H1 (cell line): ENCODE data around the gene SLC16A2. TPM values are rescaled to one million over a fixed set of nuclear protein-coding genes. Genes with fewer than 3 reads are reported as not detected.

Experiments
- CTCF ChIA-PET: fragments of 300-600 bp; sonication (Branson Sonifier 250); formaldehyde crosslinking; loops from one replicate; lab custom pipeline; 2021; ENCODE audit not compliant: partially characterized antibody; lab: Charles Lee
- POLR2A ChIA-PET: fragments of 300-600 bp; sonication (Branson Sonifier 250); formaldehyde crosslinking; loops from one replicate; lab custom pipeline; 2021; ENCODE audit warnings: inconsistent platforms; ENCODE audit not compliant: partially characterized antibody; lab: Charles Lee
- DNase-seq, 2 experiments: peaks; one replicate each; pipeline versions ENCODE4 v3.0.0 to v3.0.0-alpha.2; 2010 to 2022; ENCODE audit warnings: low spot score in 2 of 2, low read depth in 1 of 2, mixed read lengths in 1 of 2
- FAIRE-seq: peaks from 2 replicates; lab custom pipeline; 2011; peaks lifted over from hg19 to GRCh38; lab: Jason Lieb, UNC
- H2AFZ ChIP-seq: 2 replicates; pipeline ENCODE4 v1.8.1; 2012; ENCODE audit warnings: low read length, inconsistent platforms
- H2AK5ac ChIP-seq: 2 replicates; pipeline ENCODE4 v1.6.1; 2013; ENCODE audit warnings: low read depth, low read length
- H2BK120ac ChIP-seq: replicated peaks from 2 replicates; pipeline ENCODE3; 2013; ENCODE audit warnings: low read depth, low read length, inconsistent platforms
- H2BK12ac ChIP-seq: 2 replicates; pipeline ENCODE4 v1.6.1; 2013; ENCODE audit warnings: low read depth, low read length
- H2BK15ac ChIP-seq: 2 replicates; pipeline ENCODE4 v1.6.1; 2013; ENCODE audit warnings: low read length
- H2BK20ac ChIP-seq: 2 replicates; pipeline ENCODE4 v1.6.1; 2013; ENCODE audit warnings: low read length
- H2BK5ac ChIP-seq: 2 replicates; pipeline ENCODE4 v1.6.1; 2013; ENCODE audit warnings: low read depth, low read length
- H3K14ac ChIP-seq: 2 replicates; pipeline ENCODE4 v1.6.1; 2013; ENCODE audit warnings: inconsistent platforms; ENCODE audit not compliant: insufficient read length
- H3K18ac ChIP-seq: 2 replicates; pipeline ENCODE4 v1.6.1; 2013; ENCODE audit warnings: low read length; ENCODE audit errors: extremely low read depth
- H3K23ac ChIP-seq: 2 replicates; pipeline ENCODE4 v1.6.1; 2013; ENCODE audit warnings: inconsistent platforms; ENCODE audit not compliant: insufficient read length
- H3K23me2 ChIP-seq: 2 replicates; pipeline ENCODE4 v1.6.1; 2013; ENCODE audit warnings: low read depth, low read length
- H3K27ac ChIP-seq: 2 replicates; pipeline ENCODE4 v1.6.1; 2011; ENCODE audit warnings: low read depth, low read length, inconsistent platforms
- H3K27me3 ChIP-seq, 4 experiments: replicated peaks in 1 of 4; 1 replicate in 1 of 4; 2 replicates in 3 of 4; pipeline versions ENCODE4 v1.6.1 to v1.8.1; 2011 to 2013; ENCODE audit warnings: low read length in 3 of 4, mild to moderate bottlenecking in 3 of 4, inconsistent platforms in 2 of 4, mixed read lengths in 2 of 4, moderate library complexity in 1 of 4; ENCODE audit not compliant: control insufficient read depth in 3 of 4, insufficient read depth in 3 of 4; ENCODE audit errors: extremely low read depth in 1 of 4
- H3K36me3 ChIP-seq, 4 experiments: 2 replicates each; pipeline versions ENCODE4 v1.6.1 to v1.8.1; 2011 to 2013; ENCODE audit warnings: mild to moderate bottlenecking in 4 of 4, low read length in 3 of 4, moderate library complexity in 2 of 4, control low read depth in 1 of 4, inconsistent platforms in 1 of 4; ENCODE audit not compliant: insufficient read depth in 4 of 4, control insufficient read depth in 2 of 4
- H3K4ac ChIP-seq: replicated peaks from 2 replicates; pipeline ENCODE3; 2013; ENCODE audit warnings: low read length, low read depth, mixed read lengths, inconsistent platforms; ENCODE audit not compliant: insufficient read length
- H3K4me1 ChIP-seq, 4 experiments: replicated peaks in 1 of 4; 1 replicate in 1 of 4; 2 replicates in 3 of 4; pipeline versions ENCODE4 v1.6.1 to v1.8.1; 2011 to 2013; ENCODE audit warnings: low read length in 3 of 4, inconsistent platforms in 2 of 4, mixed read lengths in 1 of 4; ENCODE audit not compliant: insufficient read depth in 4 of 4, control insufficient read depth in 3 of 4
- H3K4me2 ChIP-seq, 2 experiments: 2 replicates each; pipeline versions ENCODE4 v1.6.1 to v1.8.1; 2011 to 2013; ENCODE audit warnings: low read depth in 2 of 2, low read length in 2 of 2, control low read depth in 1 of 2, inconsistent platforms in 1 of 2, mild to moderate bottlenecking in 1 of 2; ENCODE audit not compliant: insufficient read depth in 1 of 2
- H3K4me3 ChIP-seq, 4 experiments: fragments of 200-600, 300-600 bp in 1 of 4; sonication (generic), shearing (Covaris generic), sonication (Bioruptor Twin) in 1 of 4; 2 replicates each; pipeline versions ENCODE4 v1.5.1 to v1.8.1; 2011 to 2016; ENCODE audit warnings: low read length in 4 of 4, low read depth in 3 of 4, control low read depth in 2 of 4, inconsistent platforms in 2 of 4, mild to moderate bottlenecking in 2 of 4, mixed read lengths in 1 of 4, moderate library complexity in 1 of 4; ENCODE audit not compliant: insufficient read depth in 2 of 4; ENCODE audit errors: extremely low read depth in 1 of 4
- H3K56ac ChIP-seq: replicated peaks from 2 replicates; pipeline ENCODE3; 2013; ENCODE audit warnings: low read depth, mild to moderate bottlenecking, mixed read lengths, low read length, inconsistent platforms; ENCODE audit not compliant: insufficient read length
- H3K79me1 ChIP-seq: 2 replicates; pipeline ENCODE4 v1.6.1; 2013; ENCODE audit warnings: low read depth, low read length, control low read depth
- H3K79me2 ChIP-seq, 2 experiments: 2 replicates each; pipeline versions ENCODE4 v1.6.1 to v1.8.1; 2012 to 2013; ENCODE audit warnings: low read length in 2 of 2, mild to moderate bottlenecking in 2 of 2, inconsistent platforms in 1 of 2; ENCODE audit not compliant: insufficient read depth in 2 of 2, control insufficient read depth in 1 of 2
- H3K9ac ChIP-seq, 4 experiments: replicated peaks in 1 of 4; 1 replicate in 1 of 4; 2 replicates in 3 of 4; pipeline versions ENCODE4 v1.6.1 to v1.8.1; 2011 to 2013; ENCODE audit warnings: low read depth in 3 of 4, low read length in 3 of 4, control low read depth in 2 of 4, mild to moderate bottlenecking in 2 of 4, moderate library complexity in 2 of 4, inconsistent platforms in 1 of 4; ENCODE audit errors: extremely low read depth in 1 of 4
- H3K9me3 ChIP-seq, 2 experiments: 2 replicates each; pipeline versions ENCODE4 v1.6.1 to v1.8.1; 2012 to 2013; ENCODE audit warnings: mild to moderate bottlenecking in 2 of 2, moderate library complexity in 2 of 2, control low read depth in 1 of 2, inconsistent platforms in 1 of 2, low read depth in 1 of 2, low read length in 1 of 2, mixed read lengths in 1 of 2; ENCODE audit not compliant: insufficient read depth in 2 of 2
- H4K20me1 ChIP-seq, 2 experiments: replicated peaks in 1 of 2; 2 replicates each; pipeline versions ENCODE3 to v1.8.1; 2011 to 2013; ENCODE audit warnings: inconsistent platforms in 2 of 2, low read length in 2 of 2, mild to moderate bottlenecking in 1 of 2; ENCODE audit not compliant: insufficient read depth in 2 of 2, control insufficient read depth in 1 of 2
- H4K5ac ChIP-seq: 2 replicates; pipeline ENCODE4 v1.6.1; 2013; ENCODE audit warnings: low read length, low read depth, mixed read lengths, inconsistent platforms; ENCODE audit not compliant: insufficient read length
- H4K8ac ChIP-seq: 2 replicates; pipeline ENCODE4 v1.8.0; 2013; ENCODE audit warnings: mild to moderate bottlenecking, moderate library complexity, low read length, inconsistent platforms; ENCODE audit not compliant: insufficient read depth; ENCODE audit errors: extremely low read depth
- H4K91ac ChIP-seq: replicated peaks from 2 replicates; pipeline ENCODE3; 2013; ENCODE audit warnings: low read length, mixed read lengths, inconsistent platforms; ENCODE audit not compliant: insufficient read length
- CREB1 ChIP-seq: IDR thresholded peaks from 2 replicates; pipeline ENCODE4 v1.6.1; 2012; ENCODE audit warnings: inconsistent platforms
- KDM1A ChIP-seq: fragments of 200-600, 300-600 bp; sonication (generic); IDR thresholded peaks from 2 replicates; pipeline ENCODE4 v1.7.1; 2016; ENCODE audit warnings: mild to moderate bottlenecking, low read length, borderline replicate concordance
- MAX ChIP-seq: IDR thresholded peaks from 2 replicates; pipeline ENCODE4 v1.6.1; 2012; ENCODE audit warnings: inconsistent platforms
- SP2 ChIP-seq: IDR thresholded peaks from 2 replicates; pipeline ENCODE4 v1.6.1; 2012; ENCODE audit warnings: mild to moderate bottlenecking, low read length, inconsistent platforms
- SUZ12 ChIP-seq: fragments of 200-600 bp; sonication (generic); IDR thresholded peaks from 2 replicates; pipeline ENCODE4 v1.6.1; 2012; ENCODE audit warnings: mild to moderate bottlenecking, inconsistent platforms, low read length, moderate library complexity, mixed read lengths
- TAF7 ChIP-seq: optimal IDR thresholded peaks from 2 replicates; pipeline ENCODE3; 2011; ENCODE audit warnings: low read depth, mild to moderate bottlenecking, inconsistent platforms, low read length, moderate library complexity, borderline replicate concordance
- TEAD4 ChIP-seq: IDR thresholded peaks from 2 replicates; pipeline ENCODE4 v1.6.1; 2012; ENCODE audit warnings: low read depth, low read length, inconsistent platforms, mixed read lengths
- WGBS, 2 experiments: shearing (Covaris generic) in 1 of 2; methylation state at CpG; one replicate each; pipeline versions ENCODE4 v1.1.6 to v1.1.7; 2013 to 2015; ENCODE audit warnings: low lambda C conversion rate in 2 of 2, mixed read lengths in 2 of 2, inconsistent platforms in 1 of 2, low coverage in 1 of 2, missing lambda C conversion rate in 1 of 2; ENCODE audit not compliant: insufficient replicate concordance in 2 of 2, insufficient coverage in 1 of 2, insufficient read length in 1 of 2; ENCODE audit errors: extremely low coverage in 1 of 2, missing lambda C conversion rate in 1 of 2; 5-methylcytosine and 5-hydroxymethylcytosine counted together
- polyA plus RNA-seq, 7 experiments: library from polyadenylated mRNA; depleted of rRNA in 3 of 7; stranded (reverse) in 5 of 7; unstranded in 2 of 7; fragments of >200 nt in 5 of 7; fragments of 200-250 nt in 2 of 7; gene quantifications; 1 replicate in 5 of 7; 2 replicates in 1 of 7; 4 replicates in 1 of 7; pipeline versions ENCODE4 v1.2.1 to v1.2.3, GENCODE V29; 2011 to 2013; ENCODE audit warnings: missing spikeins in 2 of 7, mixed read lengths in 2 of 7
- total RNA-seq: library from RNA; stranded (reverse); fragmentation: NEBNext Ultra II Directional; extraction: Animal tissue kit (Norgen Biotek cat#: 25700); gene quantifications from 2 replicates; pipeline ENCODE4 v1.2.1, GENCODE V29; 2021
- TF ChIP-seq, protein P1 (sequence below): IDR thresholded peaks from 2 replicates; pipeline ENCODE4 v1.6.1; 2011; ENCODE audit warnings: low read depth, mild to moderate bottlenecking, low read length; ENCODE audit not compliant: insufficient read depth

Gene SLC16A2
- total and polyA plus RNA-seq, 2 of the 8 experiments (the other 6 are each of a cell fraction or from before 2014, with no cell fraction given), result 24.4 to 32.2 TPM

- H2AFZ ChIP-seq, result no peak overlapping the region
- ChIA-PET POLR2A (no interaction called here), CTCF (no interaction called here)
- H3K4ac ChIP-seq, result no peak overlapping the region
- no peak overlapping the region for H3K23ac ChIP-seq
- H4K8ac ChIP-seq, result no peak overlapping the region
- H4K91ac ChIP-seq, result no peak overlapping the region
- no peak overlapping the region for H3K4me3 ChIP-seq
- 83% methylated on average over 1 of the region's 1 CpG; no CpG with 5 or more reads in 1 of the 2 experiments for WGBS, 2 experiments
- H3K23me2 ChIP-seq, result no peaks in the 10 kb centered on the region
- no peaks in the 10 kb centered on the region for H3K79me1 ChIP-seq
- no peak overlapping the region for H3K18ac ChIP-seq
- H3K4me2 ChIP-seq, result no peak overlapping the region
- no peak overlapping the region for H2BK20ac ChIP-seq
- no peak overlapping the region for H2BK5ac ChIP-seq
- no peak for TF ChIP-seq TAF7
- TF ChIP-seq, protein P1, sequence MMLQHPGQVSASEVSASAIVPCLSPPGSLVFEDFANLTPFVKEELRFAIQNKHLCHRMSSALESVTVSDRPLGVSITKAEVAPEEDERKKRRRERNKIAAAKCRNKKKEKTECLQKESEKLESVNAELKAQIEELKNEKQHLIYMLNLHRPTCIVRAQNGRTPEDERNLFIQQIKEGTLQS, result no peak
- TF ChIP-seq SP2, result no peak
- TF ChIP-seq SUZ12, result no peak
- TF ChIP-seq CREB1, result no peak
- TF ChIP-seq KDM1A, result no peak
- no peak for TF ChIP-seq TEAD4
- no peak for TF ChIP-seq MAX
- no peak overlapping the region for H2BK12ac ChIP-seq
- H3K36me3 ChIP-seq, result no peaks in the 10 kb centered on the region
- H2BK120ac ChIP-seq, result no peak overlapping the region
- H3K79me2 ChIP-seq, result no peaks in the 10 kb centered on the region
- H4K20me1 ChIP-seq, result no peaks in the 10 kb centered on the region
- no peak for FAIRE-seq
- no peak overlapping the region for H4K5ac ChIP-seq
- H2BK15ac ChIP-seq, result no peak overlapping the region
- DNase-seq, result no peak
- no peak overlapping the region for H2AK5ac ChIP-seq
- H3K27ac ChIP-seq, result no peak overlapping the region
- H3K14ac ChIP-seq, result no peak overlapping the region
- H3K56ac ChIP-seq, result no peak overlapping the region
- H3K9ac ChIP-seq, result no peak overlapping the region
- no peaks in the 10 kb centered on the region for H3K9me3 ChIP-seq
- H3K4me1 ChIP-seq, result peaks cover 0 to 4% (median 0%) of the 10 kb centered on the region in 4 experiments; a peak in 1 of 7 replicates
- H3K27me3 ChIP-seq, result no peaks in the 10 kb centered on the region
These were observed 13.0 kb downstream of the SLC16A2 start for GRCh38 chrX:74434336-74434735.
